PC-9 (cell line): Measurements from ENCODE around the gene MOCS3. TPM values are rescaled to one million over a fixed set of nuclear protein-coding genes. Genes with fewer than 3 reads are reported as not detected.

ENCODE experiments used
- BruUV-seq: library from RNA; stranded (reverse); fragments of 400-500 nt; replicated peaks from 2 replicates; lab custom pipeline; 2021; lab: Mats Ljungman, UMichigan
- CTCF ChIA-PET: fragments of 300-600 bp; sonication (Branson Sonifier 250); formaldehyde crosslinking; loops from one replicate; lab custom pipeline; 2022; ENCODE audit warnings: antibody characterized with exemption; lab: Charles Lee
- POLR2A ChIA-PET: fragments of 300-600 bp; sonication (Branson Sonifier 250); formaldehyde crosslinking; loops from one replicate; lab custom pipeline; 2022; ENCODE audit warnings: antibody characterized with exemption; ENCODE audit not compliant: unreplicated experiment; lab: Charles Lee
- DNase-seq, 2 experiments: peaks; one replicate each; pipeline versions ENCODE4 v3.0.0 to v3.0.0-alpha.2; 2015 to 2022; ENCODE audit warnings: mixed read lengths in 1 of 2
- H2AFZ ChIP-seq: fragments of 200-600 bp; sonication (generic); 2 replicates; pipeline ENCODE4 v1.8.1; 2017; ENCODE audit warnings: antibody characterized with exemption
- H3F3A ChIP-seq: fragments of 200-600 bp; sonication (generic); 2 replicates; pipeline ENCODE4 v1.8.1; 2017; ENCODE audit warnings: antibody characterized with exemption, mild to moderate bottlenecking, low read depth; ENCODE audit not compliant: insufficient read depth
- H3K27ac ChIP-seq: fragments of 200-600 bp; sonication (generic); 2 replicates; pipeline ENCODE4 v1.6.1; 2016; ENCODE audit warnings: mixed run types
- H3K27me3 ChIP-seq: fragments of 200-600 bp; sonication (generic); 2 replicates; pipeline ENCODE4 v1.6.1; 2016; ENCODE audit warnings: low read depth, mixed run types; ENCODE audit not compliant: insufficient read depth
- H3K36me3 ChIP-seq: fragments of 200-600 bp; sonication (generic); 2 replicates; pipeline ENCODE4 v1.6.1; 2016; ENCODE audit warnings: low read depth, mixed run types
- H3K4me1 ChIP-seq: fragments of 200-600 bp; sonication (generic); replicated peaks from 2 replicates; pipeline ENCODE4 v1.6.1; 2016; ENCODE audit warnings: mixed run types; ENCODE audit not compliant: insufficient read depth
- H3K4me2 ChIP-seq: fragments of 200-600 bp; sonication (generic); 2 replicates; pipeline ENCODE4 v1.6.1; 2017; ENCODE audit warnings: mixed run types
- H3K4me3 ChIP-seq: fragments of 200-600 bp; sonication (generic); 2 replicates; pipeline ENCODE4 v1.6.1; 2016; ENCODE audit warnings: mixed run types
- H3K79me2 ChIP-seq: fragments of 200-600 bp; sonication (generic); 2 replicates; pipeline ENCODE4 v1.6.1; 2017; ENCODE audit warnings: low read depth, mixed run types
- H3K9me2 ChIP-seq: fragments of 200-600 bp; sonication (generic); 2 replicates; pipeline ENCODE4 v1.8.1; 2017; ENCODE audit warnings: mild to moderate bottlenecking; ENCODE audit not compliant: insufficient read depth
- H3K9me3 ChIP-seq: fragments of 200-600 bp; sonication (generic); 2 replicates; pipeline ENCODE4 v1.8.1; 2016; ENCODE audit warnings: low read depth; ENCODE audit not compliant: insufficient read depth
- H4K20me1 ChIP-seq: fragments of 200-600 bp; sonication (generic); 2 replicates; pipeline ENCODE4 v1.8.1; 2017; ENCODE audit not compliant: insufficient read depth
- EZH2 ChIP-seq: fragments of 200-600 bp; sonication (generic); IDR thresholded peaks from 2 replicates; pipeline ENCODE4 v1.8.0; 2017; ENCODE audit warnings: antibody characterized with exemption, low read depth
- intact Hi-C: fragments of 100-400 bp; cut with micrococcal nuclease; formaldehyde crosslinking; loops from one replicate; pipeline ENCODE4 v1.10.0; 2022; ENCODE audit not compliant: unreplicated experiment
- total RNA-seq: library from RNA; stranded (reverse); gene quantifications from 2 replicates; pipeline ENCODE4 v1.2.3, GENCODE V29; 2021
- TF ChIP-seq, protein P1 (sequence below): fragments of 200-600 bp; sonication (generic); conservative IDR thresholded peaks from 2 replicates; pipeline ENCODE4 v1.6.1; 2017; ENCODE audit warnings: mixed run types, antibody characterized with exemption, mild to moderate bottlenecking, moderate library complexity

Gene MOCS3
- total RNA-seq, 1 experiment from 2014 or later, result 4.8 TPM

DNA sequence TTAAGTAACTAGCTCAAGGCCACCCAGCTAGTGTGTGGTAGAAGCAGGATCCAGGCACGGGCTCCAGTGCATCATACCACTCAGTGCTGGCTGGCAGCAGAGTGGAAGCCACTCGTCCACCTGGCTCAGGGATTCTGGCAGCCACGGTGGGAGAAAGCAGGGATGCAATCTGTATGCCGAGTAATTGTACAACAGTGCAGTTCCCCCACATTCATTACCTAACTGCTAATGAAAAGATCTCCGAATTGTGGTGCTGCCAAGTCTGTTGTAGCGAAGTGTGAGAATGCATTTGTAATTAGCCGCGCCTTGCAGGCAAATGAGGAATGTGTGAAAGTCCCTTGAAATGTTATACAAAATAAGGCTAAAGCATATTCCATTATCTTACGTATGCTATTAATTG is 35.3 kb downstream of the MOCS3 start:
- H4K20me1 ChIP-seq, result no peaks in the 10 kb centered on the region
- no peaks in the 10 kb centered on the region for H3K9me2 ChIP-seq
- H3K79me2 ChIP-seq, result no peaks in the 10 kb centered on the region
- POLR2A ChIA-PET, result no interaction called here
- H2AFZ ChIP-seq, result no peak overlapping the region
- no peak overlapping the region for H3K27ac ChIP-seq
- TF ChIP-seq EZH2, result no peak
- TF ChIP-seq, protein P1, sequence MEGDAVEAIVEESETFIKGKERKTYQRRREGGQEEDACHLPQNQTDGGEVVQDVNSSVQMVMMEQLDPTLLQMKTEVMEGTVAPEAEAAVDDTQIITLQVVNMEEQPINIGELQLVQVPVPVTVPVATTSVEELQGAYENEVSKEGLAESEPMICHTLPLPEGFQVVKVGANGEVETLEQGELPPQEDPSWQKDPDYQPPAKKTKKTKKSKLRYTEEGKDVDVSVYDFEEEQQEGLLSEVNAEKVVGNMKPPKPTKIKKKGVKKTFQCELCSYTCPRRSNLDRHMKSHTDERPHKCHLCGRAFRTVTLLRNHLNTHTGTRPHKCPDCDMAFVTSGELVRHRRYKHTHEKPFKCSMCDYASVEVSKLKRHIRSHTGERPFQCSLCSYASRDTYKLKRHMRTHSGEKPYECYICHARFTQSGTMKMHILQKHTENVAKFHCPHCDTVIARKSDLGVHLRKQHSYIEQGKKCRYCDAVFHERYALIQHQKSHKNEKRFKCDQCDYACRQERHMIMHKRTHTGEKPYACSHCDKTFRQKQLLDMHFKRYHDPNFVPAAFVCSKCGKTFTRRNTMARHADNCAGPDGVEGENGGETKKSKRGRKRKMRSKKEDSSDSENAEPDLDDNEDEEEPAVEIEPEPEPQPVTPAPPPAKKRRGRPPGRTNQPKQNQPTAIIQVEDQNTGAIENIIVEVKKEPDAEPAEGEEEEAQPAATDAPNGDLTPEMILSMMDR, result no peak
- H3K9me3 ChIP-seq, result no peaks in the 10 kb centered on the region
- CTCF ChIA-PET, result no interaction called here
- H3F3A ChIP-seq, result no peaks in the 10 kb centered on the region
- H3K36me3 ChIP-seq, result no peaks in the 10 kb centered on the region
- H3K27me3 ChIP-seq, result peaks cover 42% of the 10 kb centered on the region
- DNase-seq, result no peak
- intact Hi-C loops, result no loop called here
- H3K4me1 ChIP-seq, result no peaks in the 10 kb centered on the region
- no peak overlapping the region for H3K4me2 ChIP-seq
- H3K4me3 ChIP-seq, result no peak overlapping the region
- no TSS peak for BruUV-seq

DNA sequence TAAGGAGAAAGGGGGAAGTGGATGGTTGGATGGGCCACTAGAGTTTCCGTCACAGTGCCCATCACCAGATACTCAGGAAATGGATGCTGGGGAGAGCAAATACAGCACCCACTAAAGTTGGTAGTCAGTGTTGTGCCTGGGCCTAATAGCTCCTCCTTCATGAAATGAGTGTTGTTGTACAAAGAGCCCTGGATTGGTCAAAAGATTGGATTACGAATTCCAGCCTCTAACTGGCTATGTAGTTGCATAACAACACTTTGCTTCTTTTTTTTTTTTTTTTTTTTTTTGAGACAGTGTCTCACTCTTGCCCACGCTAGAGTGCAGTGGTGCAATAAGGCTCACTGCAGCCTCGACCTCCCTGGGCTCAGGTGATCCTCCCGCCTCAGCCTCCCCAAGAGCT is 36.9 kb downstream of the MOCS3 start:
- TF ChIP-seq, protein P1, result no peak
- TF ChIP-seq EZH2, result no peak
- Histone ChIP-seq H3K36me3 (no peaks in the 10 kb centered on the region), H3K79me2 (no peaks in the 10 kb centered on the region), H3K27me3 (peaks cover 52% of the 10 kb centered on the region), H4K20me1 (no peaks in the 10 kb centered on the region), H3K4me2 (no peak overlapping the region), H3K4me1 (no peaks in the 10 kb centered on the region), H3K9me3 (no peaks in the 10 kb centered on the region), H3F3A (no peaks in the 10 kb centered on the region), H3K27ac (no peak overlapping the region), H3K4me3 (no peak overlapping the region), H2AFZ (no peak overlapping the region), H3K9me2 (no peaks in the 10 kb centered on the region)
- ChIA-PET CTCF (interaction anchor here (0.6 kb wide), 1 partner anchor 8 kb away, joined by 4 read pairs; no protein-coding TSS in a partner anchor), POLR2A (no interaction called here)
- no TSS peak for BruUV-seq
- DNase-seq, result no peak
- intact Hi-C loops, result no loop called here

DNA sequence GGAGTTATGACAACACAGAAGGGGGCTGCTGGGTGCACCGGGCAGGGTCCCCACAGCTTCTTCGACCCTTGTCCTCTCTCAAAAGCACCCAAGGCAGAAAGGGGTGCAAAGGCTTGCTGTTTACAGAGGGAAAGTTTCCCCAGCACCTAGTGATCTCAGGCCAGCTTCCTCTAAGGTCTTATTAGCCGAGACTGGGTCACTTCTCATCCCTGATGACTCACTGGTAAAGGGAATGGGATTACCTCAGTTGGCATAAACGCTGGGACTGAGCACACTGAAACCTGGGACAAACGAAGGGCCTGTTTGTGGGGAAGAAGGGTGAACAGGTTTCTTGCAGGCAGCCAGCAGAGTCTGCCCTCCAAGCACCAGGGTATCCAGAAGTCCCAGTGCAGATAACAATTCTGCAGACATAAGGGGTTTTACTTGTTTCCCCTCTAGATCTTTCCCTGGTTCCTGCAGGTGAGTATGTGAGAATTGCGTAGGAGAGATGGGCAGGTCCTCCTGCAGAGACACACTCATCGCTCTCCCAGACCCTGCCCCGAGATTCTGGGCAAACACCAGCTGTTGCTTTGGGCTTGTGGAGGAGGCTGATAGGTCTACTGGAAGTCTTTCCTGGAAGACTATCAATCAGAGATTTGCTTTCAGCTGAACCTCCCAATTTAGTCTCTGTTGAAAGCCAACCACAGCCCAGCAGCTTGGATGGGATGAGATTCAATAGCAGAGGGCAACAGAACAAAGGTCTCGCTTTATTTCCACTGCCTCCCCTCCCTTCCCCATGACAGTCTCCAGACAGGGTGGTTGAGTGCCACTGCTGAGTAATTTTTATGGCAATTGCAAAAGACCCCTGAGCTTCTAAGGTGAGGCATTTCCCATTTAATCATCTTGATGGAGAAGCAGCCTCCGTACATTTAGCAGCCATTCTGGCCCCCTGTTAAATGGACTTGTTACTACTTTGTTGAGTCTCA is 38.6 kb downstream of the MOCS3 start:
- Histone ChIP-seq H4K20me1 (no peaks in the 10 kb centered on the region), H3K27ac (no peak overlapping the region), H3K36me3 (no peaks in the 10 kb centered on the region), H3K4me1 (no peaks in the 10 kb centered on the region), H3K4me3 (no peak overlapping the region), H3K27me3 (peaks cover 68% of the 10 kb centered on the region), H2AFZ (no peak overlapping the region), H3K79me2 (no peaks in the 10 kb centered on the region), H3K9me2 (no peaks in the 10 kb centered on the region), H3K4me2 (no peak overlapping the region), H3F3A (no peaks in the 10 kb centered on the region), H3K9me3 (no peaks in the 10 kb centered on the region)
- TF ChIP-seq, protein P1, result no peak
- TF ChIP-seq EZH2, result no peak
- DNase-seq, result no peak
- POLR2A ChIA-PET, result no interaction called here
- CTCF ChIA-PET, result interaction anchor here (0.7 kb wide), 1 partner anchor 9 kb away, joined by 17 read pairs; no protein-coding TSS in a partner anchor
- intact Hi-C loops, result no loop called here
- no TSS peak for BruUV-seq
